ENCODE data around the gene GGACT.

DNA sequence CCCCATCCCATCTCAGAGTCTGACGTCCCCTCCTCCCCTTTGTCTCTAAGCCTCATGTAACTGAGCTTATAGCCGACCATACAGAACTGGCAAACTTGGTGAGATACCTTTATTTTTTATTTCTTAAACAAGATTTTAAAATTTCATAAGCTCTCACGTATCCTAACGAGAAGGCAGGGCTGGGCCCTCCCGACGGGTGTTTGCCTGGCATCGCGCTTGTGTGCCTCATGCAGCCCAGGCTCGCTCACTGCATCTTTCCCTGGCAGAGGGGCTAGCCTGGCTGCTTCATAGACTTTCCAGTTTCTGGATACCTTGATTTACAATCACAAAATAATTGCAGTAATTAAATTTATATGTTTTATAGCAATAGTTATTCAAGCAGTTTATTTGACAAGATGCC, 69.0 kb downstream of the GGACT start:
- TF ChIP-seq, protein P1, sequence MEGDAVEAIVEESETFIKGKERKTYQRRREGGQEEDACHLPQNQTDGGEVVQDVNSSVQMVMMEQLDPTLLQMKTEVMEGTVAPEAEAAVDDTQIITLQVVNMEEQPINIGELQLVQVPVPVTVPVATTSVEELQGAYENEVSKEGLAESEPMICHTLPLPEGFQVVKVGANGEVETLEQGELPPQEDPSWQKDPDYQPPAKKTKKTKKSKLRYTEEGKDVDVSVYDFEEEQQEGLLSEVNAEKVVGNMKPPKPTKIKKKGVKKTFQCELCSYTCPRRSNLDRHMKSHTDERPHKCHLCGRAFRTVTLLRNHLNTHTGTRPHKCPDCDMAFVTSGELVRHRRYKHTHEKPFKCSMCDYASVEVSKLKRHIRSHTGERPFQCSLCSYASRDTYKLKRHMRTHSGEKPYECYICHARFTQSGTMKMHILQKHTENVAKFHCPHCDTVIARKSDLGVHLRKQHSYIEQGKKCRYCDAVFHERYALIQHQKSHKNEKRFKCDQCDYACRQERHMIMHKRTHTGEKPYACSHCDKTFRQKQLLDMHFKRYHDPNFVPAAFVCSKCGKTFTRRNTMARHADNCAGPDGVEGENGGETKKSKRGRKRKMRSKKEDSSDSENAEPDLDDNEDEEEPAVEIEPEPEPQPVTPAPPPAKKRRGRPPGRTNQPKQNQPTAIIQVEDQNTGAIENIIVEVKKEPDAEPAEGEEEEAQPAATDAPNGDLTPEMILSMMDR (IDR thresholded peaks at IDR 0.05; ENCODE audit: poor library complexity, severe bottlenecking) = no peak
- TF ChIP-seq RAD21 (conservative IDR thresholded peaks at IDR 0.05) = no peak
- TF ChIP-seq EZH2 (IDR thresholded peaks at IDR 0.05; ENCODE audit: borderline replicate concordance, insufficient read depth, low read length, poor library complexity, severe bottlenecking) = no peak
- no peak for TF ChIP-seq EP300 (conservative IDR thresholded peaks at IDR 0.05; ENCODE audit: poor library complexity, severe bottlenecking)
- TF ChIP-seq SMC3 (conservative IDR thresholded peaks at IDR 0.05; ENCODE audit: poor library complexity) = no peak
- TF ChIP-seq, protein P2, sequence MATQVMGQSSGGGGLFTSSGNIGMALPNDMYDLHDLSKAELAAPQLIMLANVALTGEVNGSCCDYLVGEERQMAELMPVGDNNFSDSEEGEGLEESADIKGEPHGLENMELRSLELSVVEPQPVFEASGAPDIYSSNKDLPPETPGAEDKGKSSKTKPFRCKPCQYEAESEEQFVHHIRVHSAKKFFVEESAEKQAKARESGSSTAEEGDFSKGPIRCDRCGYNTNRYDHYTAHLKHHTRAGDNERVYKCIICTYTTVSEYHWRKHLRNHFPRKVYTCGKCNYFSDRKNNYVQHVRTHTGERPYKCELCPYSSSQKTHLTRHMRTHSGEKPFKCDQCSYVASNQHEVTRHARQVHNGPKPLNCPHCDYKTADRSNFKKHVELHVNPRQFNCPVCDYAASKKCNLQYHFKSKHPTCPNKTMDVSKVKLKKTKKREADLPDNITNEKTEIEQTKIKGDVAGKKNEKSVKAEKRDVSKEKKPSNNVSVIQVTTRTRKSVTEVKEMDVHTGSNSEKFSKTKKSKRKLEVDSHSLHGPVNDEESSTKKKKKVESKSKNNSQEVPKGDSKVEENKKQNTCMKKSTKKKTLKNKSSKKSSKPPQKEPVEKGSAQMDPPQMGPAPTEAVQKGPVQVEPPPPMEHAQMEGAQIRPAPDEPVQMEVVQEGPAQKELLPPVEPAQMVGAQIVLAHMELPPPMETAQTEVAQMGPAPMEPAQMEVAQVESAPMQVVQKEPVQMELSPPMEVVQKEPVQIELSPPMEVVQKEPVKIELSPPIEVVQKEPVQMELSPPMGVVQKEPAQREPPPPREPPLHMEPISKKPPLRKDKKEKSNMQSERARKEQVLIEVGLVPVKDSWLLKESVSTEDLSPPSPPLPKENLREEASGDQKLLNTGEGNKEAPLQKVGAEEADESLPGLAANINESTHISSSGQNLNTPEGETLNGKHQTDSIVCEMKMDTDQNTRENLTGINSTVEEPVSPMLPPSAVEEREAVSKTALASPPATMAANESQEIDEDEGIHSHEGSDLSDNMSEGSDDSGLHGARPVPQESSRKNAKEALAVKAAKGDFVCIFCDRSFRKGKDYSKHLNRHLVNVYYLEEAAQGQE (IDR thresholded peaks at IDR 0.05; ENCODE audit: borderline replicate concordance) = no peak
- TF ChIP-seq POLR2AphosphoS5 (IDR thresholded peaks at IDR 0.05) = no peak
- no peak for TF ChIP-seq TAF1 (IDR thresholded peaks at IDR 0.05; ENCODE audit: low read depth)
- no peak for TF ChIP-seq MXI1 (conservative IDR thresholded peaks at IDR 0.05; ENCODE audit: poor library complexity, severe bottlenecking)

Data from neural cell (in vitro differentiated cells).